NCI-H2196 (cell line): Measurements from ENCODE around the gene ZNF362.
"Not testable (repeated sequence)": the region's sequence is repeated elsewhere in the genome, so short reads cannot be mapped to it uniquely, and the experiment has no call there.

ENCODE experiments used
- DNase-seq: peaks from one replicate; lab custom pipeline; 2025; ENCODE audit not compliant: unreplicated experiment; lab: John Stamatoyannopoulos, UW

ZNF362 gene

DNA sequence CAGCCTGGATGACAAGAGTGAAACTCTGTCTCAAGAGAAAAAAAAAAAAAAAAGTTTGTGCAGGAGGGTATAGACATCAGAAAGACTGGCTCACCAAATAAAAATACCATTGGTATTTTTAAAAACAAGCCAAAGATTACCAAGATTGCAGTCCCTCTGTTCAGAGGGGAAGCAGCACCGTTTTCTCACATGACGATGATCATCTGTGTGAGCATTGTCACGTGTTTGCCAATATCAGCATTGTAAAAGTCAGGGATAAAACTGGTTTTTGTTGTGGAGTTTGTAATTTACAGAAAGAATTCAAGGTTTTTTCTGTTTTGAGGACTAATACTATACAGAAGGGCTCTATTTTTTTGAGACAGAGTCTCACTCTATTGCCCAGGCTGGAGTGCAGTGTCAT, 26.5 kb downstream of the ZNF362 start:
- DNase-seq, result no peak

DNA sequence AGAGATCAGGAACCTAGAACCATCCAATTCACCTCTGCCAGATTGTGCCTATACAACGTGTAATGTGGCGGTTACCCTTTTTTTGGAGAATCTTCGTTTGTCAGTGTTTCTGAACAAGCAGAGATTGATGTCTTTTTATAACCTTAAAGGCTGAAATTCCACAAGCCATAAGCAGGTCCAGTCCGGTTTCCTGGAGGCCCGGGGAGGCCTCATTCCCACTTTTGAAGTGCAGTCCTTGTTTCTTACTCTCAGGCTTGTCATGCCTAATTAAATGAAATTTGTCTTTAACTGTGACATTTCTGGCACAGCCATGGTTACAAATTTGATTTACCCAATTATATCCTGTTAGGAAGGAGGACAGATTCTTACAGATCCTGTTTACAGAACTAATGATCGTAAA, 27.8 kb downstream of the ZNF362 start:
- no peak for DNase-seq

DNA sequence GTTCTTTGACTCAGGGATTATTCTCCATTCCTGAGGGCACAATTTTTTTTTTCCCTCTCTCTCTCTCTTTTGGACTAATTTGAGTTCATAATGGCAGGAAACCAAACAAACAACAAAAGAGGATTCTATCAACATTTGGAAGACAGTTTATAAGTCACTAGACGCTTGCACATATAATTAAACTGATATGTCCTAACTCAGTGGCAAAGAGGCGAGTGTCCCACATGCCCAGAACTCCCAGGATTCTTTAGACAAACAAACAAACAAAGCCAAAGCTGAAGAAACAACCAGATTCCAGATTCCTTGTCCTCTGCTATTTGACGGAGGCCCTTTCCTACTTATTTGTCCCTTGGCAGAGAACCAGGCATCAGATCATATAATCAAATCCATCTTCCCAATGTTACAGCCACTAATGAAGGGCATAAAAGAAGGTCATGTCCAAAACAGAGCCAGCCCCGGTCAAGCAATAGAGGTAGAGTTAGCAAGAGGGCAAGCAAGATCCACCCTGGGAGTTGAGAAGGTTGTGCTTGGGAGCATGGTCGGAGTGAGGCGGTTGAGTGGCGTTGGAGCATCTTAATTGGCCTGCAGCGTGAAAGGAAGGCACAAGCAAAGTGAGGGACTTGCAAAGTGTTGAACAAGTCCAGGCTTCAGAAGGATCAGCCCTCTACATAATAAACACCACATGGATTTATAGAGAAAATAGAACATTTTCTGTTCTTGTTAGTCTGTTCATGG, 30.3 kb downstream of the ZNF362 start:
- no peak for DNase-seq

DNA sequence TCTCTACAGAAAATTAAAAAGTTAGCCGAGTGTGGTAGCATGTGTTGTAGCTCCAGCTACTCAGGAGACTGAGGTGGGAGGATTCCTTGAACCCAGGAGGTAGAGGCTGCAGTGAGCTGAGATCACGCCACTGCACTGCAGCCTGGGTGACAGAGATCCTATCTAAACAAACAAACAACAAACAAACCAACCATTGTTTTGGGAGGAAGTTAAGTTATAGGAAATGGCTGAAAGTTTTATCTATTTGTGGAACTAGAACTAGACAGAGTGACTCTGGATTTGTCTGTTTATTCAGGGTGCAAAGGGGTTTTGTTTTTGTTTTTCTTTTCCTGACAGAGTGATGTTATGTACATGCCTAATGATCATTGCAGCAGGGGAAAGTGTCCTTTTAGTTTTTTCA, 31.0 kb downstream of the ZNF362 start:
- no peak for DNase-seq

DNA sequence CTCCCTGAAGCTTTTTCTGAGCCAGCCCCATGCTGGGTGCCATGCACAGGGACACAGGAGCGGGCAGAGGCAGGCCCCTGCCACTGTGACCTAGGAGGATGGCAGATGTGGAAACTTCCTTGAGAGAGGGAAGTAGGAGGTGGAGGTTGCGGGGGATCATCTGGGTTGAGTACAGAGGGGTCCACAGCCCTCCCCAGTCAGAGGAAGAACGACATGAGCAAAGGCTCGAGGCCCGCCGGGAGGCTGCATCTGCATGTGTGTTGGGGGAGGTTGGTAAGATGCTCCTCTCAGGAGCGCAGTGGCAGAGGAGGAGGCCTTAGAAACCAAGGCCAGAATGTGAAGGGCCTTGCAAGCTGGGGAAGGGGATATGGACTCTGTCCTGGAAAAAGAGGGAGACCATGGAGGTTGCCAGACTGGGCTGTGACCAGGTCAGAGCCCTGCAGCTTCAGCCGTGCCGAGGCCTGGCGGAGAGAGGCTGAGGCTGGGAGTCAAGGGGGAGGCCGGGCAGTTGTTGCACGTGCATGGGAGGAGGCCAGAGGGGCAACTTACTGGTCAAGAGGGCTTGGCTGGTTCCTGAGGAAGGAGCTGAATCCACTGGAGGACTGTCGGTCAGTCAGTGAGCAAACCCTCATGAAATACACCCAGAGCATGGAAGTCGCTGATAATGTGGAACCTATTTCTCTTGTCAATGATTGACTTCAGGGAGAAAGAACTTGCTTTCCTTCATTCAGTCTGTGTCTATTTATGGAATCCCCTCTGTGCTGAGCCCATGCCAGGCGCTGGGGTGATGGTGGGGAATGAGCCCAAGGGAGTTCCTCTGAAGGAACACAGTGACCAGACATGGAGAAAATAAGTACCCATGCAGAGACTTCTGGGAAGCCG, 32.9 kb downstream of the ZNF362 start:
- no peak for DNase-seq

DNA sequence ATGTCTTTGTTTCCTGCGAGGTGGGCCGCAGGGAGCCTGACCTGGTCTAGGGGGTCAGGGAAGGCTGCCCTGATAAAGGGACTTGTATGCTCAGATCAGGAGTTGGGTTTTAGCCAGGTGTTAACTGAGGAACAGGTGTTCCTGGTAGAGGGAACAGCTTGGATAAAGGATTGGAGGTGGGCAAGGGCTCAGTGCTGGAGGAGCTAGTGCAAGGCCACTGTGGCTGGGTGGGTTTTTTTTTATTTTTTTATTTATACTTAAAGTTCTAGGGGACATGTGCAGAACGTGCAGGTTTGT, 33.5 kb downstream of the ZNF362 start:
- no peak for DNase-seq

DNA sequence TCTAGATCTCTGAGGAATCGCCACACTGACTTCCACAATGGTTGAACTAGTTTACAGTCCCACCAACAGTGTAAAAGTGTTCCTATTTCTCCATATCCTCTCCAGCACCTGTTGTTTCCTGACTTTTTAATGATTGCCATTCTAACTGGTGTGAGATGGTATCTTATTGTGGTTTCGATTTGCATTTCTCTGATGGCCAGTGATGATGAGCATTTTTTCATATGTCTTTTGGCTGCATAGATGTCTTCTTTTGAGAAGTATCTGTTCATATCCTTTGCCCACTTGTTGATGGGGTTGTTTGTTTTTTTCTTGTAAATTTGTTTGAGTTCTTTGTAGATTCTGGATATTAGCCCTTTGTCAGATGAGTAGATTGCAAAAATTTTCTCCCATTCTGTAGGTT, 34.3 kb downstream of the ZNF362 start:
- DNase-seq, result not testable (repeated sequence)

DNA sequence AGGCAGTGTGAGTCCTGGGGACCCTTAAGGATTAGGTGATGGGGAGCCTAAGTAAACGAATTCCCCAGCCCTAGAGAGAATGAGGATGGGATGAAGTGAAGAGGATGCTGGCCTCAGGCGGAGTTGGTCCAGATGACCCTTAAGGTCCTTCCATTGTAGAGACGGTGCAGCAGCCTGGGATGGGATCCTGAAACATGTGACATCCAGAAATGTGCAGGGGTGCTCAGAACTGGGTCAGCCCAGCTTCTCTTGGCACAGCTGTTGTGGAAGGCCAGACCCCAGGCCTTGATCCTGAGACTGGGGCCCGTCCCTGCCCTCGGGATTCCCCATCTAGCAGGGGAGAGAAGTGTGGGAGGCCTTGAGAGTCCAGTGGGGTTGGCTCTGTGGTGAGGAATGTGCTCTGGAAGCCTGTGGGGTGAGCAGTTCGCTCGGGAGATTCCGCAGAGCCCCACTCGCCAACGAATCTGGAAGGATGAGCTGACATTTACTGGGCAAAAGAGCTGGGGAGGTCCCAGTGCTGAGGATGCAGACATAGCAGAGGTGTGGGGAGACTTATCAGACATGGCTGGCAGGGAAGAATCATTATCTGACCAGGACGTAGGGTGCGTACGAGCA, 36.5 kb downstream of the ZNF362 start:
- no peak for DNase-seq

DNA sequence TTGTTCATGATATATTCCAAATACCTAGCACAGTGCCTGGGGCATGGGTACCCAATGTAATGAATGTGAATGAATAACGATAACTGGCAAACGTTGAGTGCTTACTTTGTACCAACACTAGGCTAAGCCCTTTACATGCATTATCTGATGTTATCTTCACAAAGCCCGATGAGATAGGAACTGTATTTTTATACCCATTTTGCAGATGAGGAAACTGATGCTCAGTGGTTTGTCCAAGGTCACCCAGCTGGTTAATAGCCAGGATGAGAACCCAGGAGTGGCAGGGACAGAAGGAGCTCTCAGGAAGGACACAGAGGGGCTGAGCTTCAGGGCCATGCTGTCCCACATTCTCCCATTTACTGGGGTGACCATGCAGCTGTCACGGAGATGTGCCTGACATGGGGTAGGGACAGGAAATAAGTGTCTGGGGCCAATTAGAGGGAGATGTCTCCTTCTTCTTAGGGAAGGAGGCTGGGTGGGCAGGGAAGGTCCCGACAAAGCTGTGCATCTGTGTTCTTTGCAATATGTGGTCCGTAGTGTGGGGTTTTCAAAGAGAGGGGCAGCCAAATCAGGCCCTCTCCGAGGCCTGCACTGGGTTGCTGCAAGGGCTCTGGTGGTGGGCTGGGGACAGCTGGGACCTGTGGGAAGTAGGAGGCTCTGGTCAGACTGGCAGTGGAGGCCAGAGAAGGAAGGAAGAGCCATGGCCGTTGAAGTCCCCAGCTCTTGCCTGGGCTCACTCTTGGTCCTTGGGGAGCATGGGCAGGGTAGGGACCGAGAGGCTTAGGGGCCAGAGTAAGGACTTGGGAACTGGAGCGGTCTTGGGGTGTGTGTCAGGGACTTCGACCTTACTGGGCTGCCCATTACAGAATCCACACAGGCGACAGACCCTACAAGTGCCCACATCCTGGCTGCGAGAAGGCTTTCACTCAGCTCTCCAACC, 38.0 kb downstream of the ZNF362 start:
- DNase-seq, result no peak

DNA sequence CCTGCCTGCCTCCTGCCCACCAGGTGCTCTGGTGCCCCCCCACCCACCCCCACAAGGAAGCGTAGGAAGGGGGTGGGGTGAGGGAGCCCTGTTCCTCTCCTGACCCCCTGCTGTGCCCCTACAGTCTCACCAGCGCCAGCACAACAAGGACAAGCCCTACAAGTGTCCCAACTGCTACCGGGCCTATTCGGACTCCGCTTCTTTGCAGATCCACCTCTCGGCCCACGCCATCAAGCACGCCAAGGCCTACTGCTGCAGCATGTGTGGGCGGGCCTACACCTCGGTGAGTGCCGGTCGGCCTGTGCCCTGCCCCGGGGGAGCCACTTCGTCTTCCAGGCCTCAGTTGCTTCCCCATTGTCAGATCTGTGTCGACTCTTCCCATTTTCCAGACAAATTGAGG, 38.7 kb downstream of the ZNF362 start:
- DNase-seq, result no peak

DNA sequence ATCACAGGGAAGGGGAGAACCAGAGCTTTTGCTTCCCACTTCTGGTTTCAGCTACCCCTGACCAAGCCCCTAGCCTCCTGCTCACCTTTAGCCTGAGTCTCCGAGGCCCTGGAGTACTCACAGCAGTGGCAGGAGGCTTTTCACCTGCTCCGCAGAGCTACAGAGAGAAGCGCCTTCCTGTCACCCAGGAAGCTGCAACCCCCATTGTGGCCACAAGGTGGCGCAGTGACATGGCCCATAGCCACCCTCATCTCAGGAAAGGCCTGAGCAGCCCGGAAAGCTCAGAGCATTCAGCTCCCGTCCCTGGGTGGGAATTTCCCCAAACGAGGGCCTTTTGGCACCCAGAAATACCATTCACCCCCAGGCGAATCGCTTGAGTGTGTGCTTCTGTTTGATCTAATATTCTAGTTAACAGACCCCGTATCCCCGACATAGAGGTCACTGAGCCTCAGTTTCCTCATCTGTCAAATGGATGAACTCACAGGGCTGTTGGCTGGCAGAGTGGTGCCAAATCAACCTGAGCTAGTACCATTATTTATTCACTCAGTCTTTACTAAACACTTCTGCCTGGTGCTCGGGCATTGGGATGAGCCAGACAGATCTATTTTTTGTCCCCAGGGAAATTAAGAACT, 39.3 kb downstream of the ZNF362 start:
- DNase-seq, result peak; percentile 91

DNA sequence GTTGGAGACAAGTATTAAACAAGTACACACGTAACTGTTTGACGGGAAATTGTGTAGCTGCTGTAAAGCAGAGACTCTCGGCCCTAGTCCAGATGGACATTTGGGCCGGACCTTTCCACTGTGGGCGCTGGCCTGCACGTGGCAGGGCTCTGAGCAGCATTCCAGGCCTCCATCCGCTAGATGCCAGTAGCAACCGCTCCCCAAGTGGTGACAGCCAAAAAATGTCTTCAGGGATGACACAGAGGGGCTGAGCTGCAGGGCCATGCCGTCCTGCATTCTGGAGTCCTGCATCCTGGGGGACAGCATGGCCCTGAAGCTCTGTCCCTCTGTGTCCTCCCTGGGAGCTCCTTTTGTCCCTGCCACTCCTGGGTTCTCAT, 39.8 kb downstream of the ZNF362 start:
- DNase-seq, result no peak

DNA sequence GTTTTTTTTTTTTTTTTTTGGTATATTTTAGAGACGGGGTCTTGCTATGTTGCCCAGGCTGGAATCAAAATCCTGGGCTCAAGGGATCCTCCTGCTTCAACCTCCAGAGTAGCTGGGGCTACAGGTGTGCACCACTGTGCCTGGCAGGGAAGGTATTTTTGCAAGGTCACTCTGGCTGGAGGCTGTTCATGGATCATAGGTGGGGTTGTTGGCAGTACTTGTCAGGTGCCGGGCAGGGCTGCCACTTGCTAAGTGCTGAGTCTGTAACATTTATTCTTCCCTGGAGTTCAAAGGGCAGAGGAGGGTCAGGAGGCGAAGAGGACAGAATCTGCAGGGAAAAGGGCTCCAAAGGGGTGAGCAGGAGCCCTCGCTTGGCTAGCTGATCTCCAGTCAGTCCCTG, 40.5 kb downstream of the ZNF362 start:
- DNase-seq, result no peak

DNA sequence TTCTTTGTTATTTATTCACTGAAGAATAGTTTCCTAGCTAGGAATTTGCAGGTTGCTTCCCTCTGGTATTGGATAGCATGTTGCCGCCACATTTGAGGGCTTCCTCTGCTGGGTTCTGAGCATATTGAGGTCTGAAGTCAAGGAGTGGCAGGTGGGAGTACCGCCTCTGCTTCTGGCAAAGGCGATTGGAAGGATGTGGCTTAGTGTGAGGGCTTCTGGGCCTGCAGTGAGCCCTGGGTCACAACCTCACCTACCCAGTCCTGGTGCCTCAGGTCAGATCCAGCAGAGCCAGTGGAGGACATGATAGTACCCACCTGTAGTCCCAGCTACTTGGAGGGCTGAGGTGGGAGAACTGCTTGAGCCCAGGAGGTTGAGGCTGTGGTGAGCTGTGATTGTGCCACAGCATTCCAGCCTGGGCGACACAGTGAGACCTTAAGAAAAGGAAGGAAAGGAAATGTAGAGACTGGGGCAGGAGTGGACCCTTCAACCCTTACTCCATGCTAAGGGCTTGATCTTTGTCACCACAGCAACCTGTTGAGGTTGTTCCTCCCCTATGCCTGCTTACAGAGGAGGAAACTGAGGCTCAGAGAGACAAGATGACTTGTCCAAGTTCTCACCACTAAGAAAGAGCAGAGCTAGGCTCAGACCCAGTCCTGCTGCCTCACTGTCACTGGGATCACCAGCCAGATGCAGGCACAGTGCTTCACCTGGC, 41.8 kb downstream of the ZNF362 start:
- DNase-seq, result no peak

DNA sequence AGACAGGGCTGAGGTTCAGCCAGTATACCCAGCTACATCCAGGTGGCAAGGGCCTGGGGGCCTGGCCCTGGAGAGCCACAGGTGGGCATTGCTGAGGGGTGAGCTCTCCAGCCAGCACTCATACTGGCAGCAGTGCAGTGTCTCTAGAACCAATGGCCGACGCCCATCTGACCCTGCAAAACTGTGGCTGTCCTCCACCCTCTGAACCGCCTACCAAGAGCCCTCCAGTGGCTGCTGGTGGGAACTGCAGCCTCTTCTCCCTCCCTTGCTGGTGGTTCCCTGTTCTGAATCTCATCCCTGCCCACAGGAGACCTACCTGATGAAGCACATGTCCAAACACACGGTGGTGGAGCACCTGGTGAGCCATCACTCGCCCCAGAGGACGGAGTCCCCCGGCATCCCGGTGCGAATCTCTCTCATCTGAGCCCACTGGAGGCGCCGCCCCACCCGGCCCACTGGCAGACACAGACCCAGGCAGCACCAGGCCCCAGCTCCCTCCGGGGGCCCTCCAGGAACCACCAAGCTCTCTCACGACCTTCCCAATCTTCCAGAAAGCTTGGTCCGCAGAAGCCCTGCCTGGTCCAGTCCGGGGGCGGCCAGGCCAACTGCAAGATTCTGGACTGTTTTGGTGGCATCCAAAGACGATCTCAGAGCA, 42.5 kb downstream of the ZNF362 start:
- peak; percentile 74 for DNase-seq

DNA sequence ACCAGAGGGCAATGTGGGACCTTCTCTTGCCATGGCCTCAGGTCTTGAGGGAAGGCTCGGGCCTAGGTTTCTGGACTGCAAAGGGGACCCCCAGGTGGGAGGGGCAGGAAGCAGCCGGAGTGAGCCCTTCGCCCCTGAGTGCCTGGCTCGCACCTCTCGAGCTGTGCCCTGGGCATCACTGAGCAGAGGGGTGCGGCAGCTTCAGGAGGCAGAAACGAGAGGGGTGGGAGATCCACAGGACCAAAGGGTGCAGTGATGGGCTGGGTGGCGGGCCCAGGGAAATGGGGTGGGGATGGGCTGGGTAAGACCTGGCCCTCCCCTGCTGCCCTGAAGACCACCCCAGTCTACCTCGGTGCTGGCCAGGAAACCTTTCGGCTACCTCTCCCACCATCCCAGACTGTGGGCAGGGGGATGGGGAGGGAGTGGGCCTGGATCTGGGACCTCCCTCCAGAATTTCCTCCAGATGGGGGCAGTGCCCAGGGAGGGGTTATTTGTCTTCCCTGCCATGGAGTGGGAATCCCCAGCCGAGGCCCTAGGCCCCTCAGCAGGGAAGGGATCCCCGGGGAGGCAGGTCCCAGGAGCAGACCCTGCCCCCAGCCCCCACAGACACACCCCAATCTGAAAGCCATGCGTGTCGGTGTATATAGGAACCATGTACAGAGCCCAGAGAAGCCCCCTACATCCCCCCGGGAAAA, 43.3 kb downstream of the ZNF362 start:
- DNase-seq, result no peak

DNA sequence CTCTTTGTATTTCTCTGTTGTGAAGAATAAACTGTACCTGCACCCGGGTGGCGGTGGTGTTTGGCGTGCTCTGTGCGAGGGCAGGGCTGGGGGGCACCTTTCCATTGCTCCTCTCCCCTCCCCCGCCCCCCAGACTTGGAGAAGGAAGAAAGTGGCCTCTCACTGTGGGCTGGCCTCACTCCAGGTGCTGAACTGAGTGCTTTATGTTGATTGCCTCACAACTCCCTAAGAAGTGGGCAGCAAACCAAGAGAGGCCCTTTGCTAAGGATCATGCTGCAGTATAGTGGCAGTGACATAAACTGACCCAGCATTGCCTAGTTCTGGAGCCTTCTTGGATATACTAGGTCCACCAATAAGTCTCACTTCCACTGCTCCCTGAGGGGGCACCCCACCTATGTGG, 44.4 kb downstream of the ZNF362 start:
- peak; percentile 48 for DNase-seq

DNA sequence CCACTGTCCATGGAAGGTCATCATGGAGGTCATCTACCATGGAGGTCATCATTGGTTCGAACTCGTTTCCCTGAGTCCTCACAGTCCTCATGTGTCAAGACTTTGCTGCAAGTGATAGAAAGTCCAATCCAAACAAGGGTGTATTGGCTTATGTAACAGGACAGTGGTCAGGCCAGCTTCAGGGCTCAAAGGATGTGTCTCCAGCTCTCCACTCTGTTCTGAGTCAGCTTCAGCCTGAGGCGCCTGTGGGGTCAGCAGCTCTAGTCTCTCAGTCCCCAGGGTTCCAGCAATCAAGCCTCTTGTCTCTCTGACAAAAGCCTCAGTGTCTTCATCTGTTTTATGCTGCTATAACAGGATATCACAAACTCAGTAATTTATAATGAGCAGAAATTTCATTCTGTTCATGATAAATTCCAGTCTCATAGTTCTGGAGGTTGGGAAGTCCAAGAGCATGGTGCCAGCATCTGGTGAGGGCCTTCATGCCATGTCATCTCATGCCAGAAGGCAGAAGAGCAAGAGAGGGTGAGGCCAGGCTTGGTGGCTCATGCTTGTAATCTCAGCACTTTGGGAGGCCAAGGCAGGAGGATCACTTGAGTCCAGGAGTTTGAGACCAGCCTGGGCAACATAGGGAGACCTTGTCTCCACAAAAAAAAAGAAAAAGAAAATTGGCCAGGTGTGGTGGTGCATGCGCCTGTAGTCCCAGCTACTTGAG, 45.1 kb downstream of the ZNF362 start:
- no peak for DNase-seq
